ENCODE data around the gene EPS15.
"Not testable (repeated sequence)": the region's sequence is repeated elsewhere in the genome, so short reads cannot be mapped to it uniquely, and the experiment has no call there.

EPS15 gene

GRCh38 chr1:51515312-51515960 lies 3.6 kb downstream of the EPS15 start:
- DNase-seq (ENCODE audit: low read depth in 2 of 2): no peak

- no peak for DNase-seq (ENCODE audit: low read depth in 2 of 2)
Observed at GRCh38 chr1:51514733-51515132, 4.3 kb downstream of the EPS15 start.

GRCh38 chr1:51512606-51513005 lies 6.5 kb downstream of the EPS15 start:
- no peak for DNase-seq (ENCODE audit: low read depth in 2 of 2)

GRCh38 chr1:51512120-51512519 lies 6.9 kb downstream of the EPS15 start:
- DNase-seq (ENCODE audit: low read depth in 2 of 2): no peak

- DNase-seq (ENCODE audit: low read depth in 2 of 2): no peak
Observed at GRCh38 chr1:51509773-51510172, 9.3 kb downstream of the EPS15 start.

GRCh38 chr1:51506537-51506936 lies 12.5 kb downstream of the EPS15 start:
- no peak for DNase-seq (ENCODE audit: low read depth in 2 of 2)

- DNase-seq (ENCODE audit: low read depth in 2 of 2): no peak
Observed at GRCh38 chr1:51504806-51505525, 14.1 kb downstream of the EPS15 start.

GRCh38 chr1:51501218-51501630 lies 17.8 kb downstream of the EPS15 start:
- DNase-seq (ENCODE audit: low read depth in 2 of 2): not testable (repeated sequence)

GRCh38 chr1:51499694-51500093 lies 19.4 kb downstream of the EPS15 start:
- DNase-seq (ENCODE audit: low read depth in 2 of 2): no peak

- DNase-seq (ENCODE audit: low read depth in 2 of 2): no peak
Observed at GRCh38 chr1:51498924-51499323, 20.1 kb downstream of the EPS15 start.

GRCh38 chr1:51497340-51497739 lies 21.7 kb downstream of the EPS15 start:
- DNase-seq (ENCODE audit: low read depth in 2 of 2): no peak

- no peak for DNase-seq (ENCODE audit: low read depth in 2 of 2)
Observed at GRCh38 chr1:51494138-51494830, 24.8 kb downstream of the EPS15 start.

- DNase-seq (ENCODE audit: low read depth in 2 of 2): no peak
Observed at GRCh38 chr1:51491166-51491981, 27.7 kb downstream of the EPS15 start.

- DNase-seq (ENCODE audit: low read depth in 2 of 2): no peak
Observed at GRCh38 chr1:51489472-51489871, 29.6 kb downstream of the EPS15 start.

GRCh38 chr1:51488372-51489050 lies 30.6 kb downstream of the EPS15 start:
- no peak for DNase-seq (ENCODE audit: low read depth in 2 of 2)

GRCh38 chr1:51487628-51488027 lies 31.4 kb downstream of the EPS15 start:
- DNase-seq (ENCODE audit: low read depth in 2 of 2): no peak

GRCh38 chr1:51484591-51484990 lies 34.5 kb downstream of the EPS15 start:
- DNase-seq (ENCODE audit: low read depth in 2 of 2): no peak

GRCh38 chr1:51482881-51483280 lies 36.2 kb downstream of the EPS15 start:
- DNase-seq (ENCODE audit: low read depth in 2 of 2): no peak

GRCh38 chr1:51474832-51475620 lies 44.0 kb downstream of the EPS15 start:
- not testable (repeated sequence) for DNase-seq (ENCODE audit: low read depth in 2 of 2)

GRCh38 chr1:51473331-51474115 lies 45.5 kb downstream of the EPS15 start:
- no peak for DNase-seq (ENCODE audit: low read depth in 2 of 2)
